ENCODE measurements around the gene CIRBP.

- no peak for TF ChIP-seq POLR2A (IDR thresholded peaks at IDR 0.05)
- no peak for TF ChIP-seq CTCF (IDR thresholded peaks at IDR 0.05)
These were observed 3.5 kb upstream of the CIRBP start for GRCh38 chr19:1265615-1266128.

Data from Peyer's patch (tissue), 4 donors.